Measurements from ENCODE around the gene SPOCD1.

The SPOCD1 gene

GRCh38 chr1:31815752-31816500, at the start of gene SPOCD1:
SPOCD1 (minus strand) TSS chr1:31816022; CDS start chr1:31815333, 689 bp downstream.
- DNase-seq (ENCODE audit: low read depth): peak; percentile 79

- DNase-seq (ENCODE audit: low read depth): no peak
Observed at GRCh38 chr1:31862071-31862470, 46.2 kb upstream of the SPOCD1 start.

GRCh38 chr1:31861346-31861745, 45.5 kb upstream of the SPOCD1 start:
- no peak for DNase-seq (ENCODE audit: low read depth)

- DNase-seq (ENCODE audit: low read depth): no peak
Observed at GRCh38 chr1:31860581-31860980, 44.8 kb upstream of the SPOCD1 start.

GRCh38 chr1:31859719-31860118, 43.9 kb upstream of the SPOCD1 start:
- no peak for DNase-seq (ENCODE audit: low read depth)

- no peak for DNase-seq (ENCODE audit: low read depth)
Observed at GRCh38 chr1:31859044-31859443, 43.2 kb upstream of the SPOCD1 start.

GRCh38 chr1:31857863-31858262, 42.0 kb upstream of the SPOCD1 start:
- no peak for DNase-seq (ENCODE audit: low read depth)

GRCh38 chr1:31856140-31856539, 40.3 kb upstream of the SPOCD1 start:
- DNase-seq (ENCODE audit: low read depth): no peak

GRCh38 chr1:31855038-31855845, 39.4 kb upstream of the SPOCD1 start:
- DNase-seq (ENCODE audit: low read depth): no peak

- DNase-seq (ENCODE audit: low read depth): no peak
Observed at GRCh38 chr1:31849653-31850052, 33.8 kb upstream of the SPOCD1 start.

GRCh38 chr1:31848381-31848897, 32.6 kb upstream of the SPOCD1 start:
- DNase-seq (ENCODE audit: low read depth): peak; percentile 57

GRCh38 chr1:31846484-31846883, 30.7 kb upstream of the SPOCD1 start:
- DNase-seq (ENCODE audit: low read depth): no peak

GRCh38 chr1:31843506-31843905, 27.7 kb upstream of the SPOCD1 start:
- DNase-seq (ENCODE audit: low read depth): no peak

- no peak for DNase-seq (ENCODE audit: low read depth)
Observed at GRCh38 chr1:31839662-31840343, 24.0 kb upstream of the SPOCD1 start.

GRCh38 chr1:31837451-31838158, 21.8 kb upstream of the SPOCD1 start:
- no peak for DNase-seq (ENCODE audit: low read depth)

- DNase-seq (ENCODE audit: low read depth): no peak
Observed at GRCh38 chr1:31836638-31837037, 20.8 kb upstream of the SPOCD1 start.

- no peak for DNase-seq (ENCODE audit: low read depth)
Observed at GRCh38 chr1:31835415-31835814, 19.6 kb upstream of the SPOCD1 start.

GRCh38 chr1:31834501-31834900, 18.7 kb upstream of the SPOCD1 start:
- DNase-seq (ENCODE audit: low read depth): no peak

GRCh38 chr1:31831397-31832378, 15.9 kb upstream of the SPOCD1 start:
- DNase-seq (ENCODE audit: low read depth): no peak

- DNase-seq (ENCODE audit: low read depth): no peak
Observed at GRCh38 chr1:31830511-31830910, 14.7 kb upstream of the SPOCD1 start.

- DNase-seq (ENCODE audit: low read depth): no peak
Observed at GRCh38 chr1:31830065-31830464, 14.2 kb upstream of the SPOCD1 start.

All from stimulated activated CD4-positive, alpha-beta T cell treated with anti-CD3 and anti-CD28 coated beads, Interleukin-2, amount 100 ng/mL, for 4 hours (primary cell).